Natural killer cell (primary cell): ENCODE data around the gene MTFP1. TPM values are rescaled to one million over a fixed set of nuclear protein-coding genes. Genes with fewer than 3 reads are reported as not detected.
A peak's percentile ranks its signal among the peaks of the same experiment; 100 is the strongest.

Source experiments
- ATAC-seq, 3 donors: fragments of 150-1000 bp in 2 of 3; fragments of 200-7000 bp in 1 of 3; cut with Tn5 transposase; 1 replicate in 1 of 3; 2 replicates in 2 of 3; pipeline ENCODE4 v1.10.0; 2021; ENCODE audit warnings: mild to moderate bottlenecking in 2 of 3, moderate library complexity in 2 of 3
- DNase-seq, 2 donors: peaks; one replicate each; pipeline versions ENCODE4 v3.0.0 to v3.0.0-alpha.2; 2013 to 2021; ENCODE audit warnings: mixed read lengths in 1 of 2
- H3K27ac ChIP-seq: one replicate; pipeline ENCODE4 v1.5.1; 2013; ENCODE audit warnings: mild to moderate bottlenecking, low read length
- H3K27me3 ChIP-seq: one replicate; pipeline ENCODE4 v1.6.1; 2013; ENCODE audit warnings: low read length; ENCODE audit not compliant: control insufficient read depth, insufficient read depth
- H3K36me3 ChIP-seq: one replicate; pipeline ENCODE4 v1.6.1; 2013; ENCODE audit warnings: low read length; ENCODE audit not compliant: control insufficient read depth, insufficient read depth
- H3K4me1 ChIP-seq: one replicate; pipeline ENCODE4 v1.6.1; 2013; ENCODE audit warnings: low read length; ENCODE audit not compliant: control insufficient read depth, insufficient read depth
- H3K4me3 ChIP-seq: one replicate; pipeline ENCODE4 v1.5.1; 2013; ENCODE audit warnings: low read length
- H3K9me3 ChIP-seq: one replicate; pipeline ENCODE4 v1.6.1; 2013; ENCODE audit warnings: low read length; ENCODE audit not compliant: control insufficient read depth, insufficient read depth
- H3K27ac Mint-ChIP-seq, 2 donors: one replicate each; pipeline ENCODE4 v1.8.0; 2022; ENCODE audit warnings: mild to moderate bottlenecking in 2 of 2, mixed read lengths in 2 of 2, moderate library complexity in 1 of 2
- H3K27me3 Mint-ChIP-seq, 2 donors: one replicate each; pipeline ENCODE4 v1.8.0; 2022; ENCODE audit warnings: low read depth in 2 of 2, mixed read lengths in 2 of 2
- H3K36me3 Mint-ChIP-seq: one replicate; pipeline ENCODE4 v1.8.0; 2022; ENCODE audit warnings: mixed read lengths
- H3K4me1 Mint-ChIP-seq, 2 donors: one replicate each; pipeline ENCODE4 v1.8.0; 2022; ENCODE audit warnings: mixed read lengths in 2 of 2
- H3K4me3 Mint-ChIP-seq: one replicate; pipeline ENCODE4 v1.8.0; 2022; ENCODE audit warnings: mild to moderate bottlenecking, moderate library complexity, mixed read lengths
- H3K9me3 Mint-ChIP-seq, 2 donors: one replicate each; pipeline ENCODE4 v1.8.0; 2022; ENCODE audit warnings: mixed read lengths in 2 of 2
- WGBS: methylation state at CpG from one replicate; pipeline ENCODE4 v1.1.7; 2013; ENCODE audit warnings: missing lambda C conversion rate; ENCODE audit not compliant: insufficient coverage; 5-methylcytosine and 5-hydroxymethylcytosine counted together
- intact Hi-C: fragments of 100-400 bp; cut with micrococcal nuclease; formaldehyde crosslinking; loops from one replicate; pipeline ENCODE4 v1.14.2; 2022
- total RNA-seq, 4 donors: library from RNA; stranded (reverse); fragments of 120-200 nt in 1 of 4; gene quantifications; one replicate each; pipeline versions ENCODE4 v1.2.3 to v1.2.4, GENCODE V29; 2013 to 2022
- TF ChIP-seq, protein P1 (sequence below): fragments of 200-600 bp; IDR thresholded peaks from one replicate; pipeline ENCODE4 v1.8.0; 2022; ENCODE audit warnings: antibody characterized with exemption

The MTFP1 gene
- total RNA-seq, 3 donors from 2014 or later (not counting 1 experiment from before 2014, with no cell fraction given): 15.7 to 17.5 (median 17.2) TPM

DNA sequence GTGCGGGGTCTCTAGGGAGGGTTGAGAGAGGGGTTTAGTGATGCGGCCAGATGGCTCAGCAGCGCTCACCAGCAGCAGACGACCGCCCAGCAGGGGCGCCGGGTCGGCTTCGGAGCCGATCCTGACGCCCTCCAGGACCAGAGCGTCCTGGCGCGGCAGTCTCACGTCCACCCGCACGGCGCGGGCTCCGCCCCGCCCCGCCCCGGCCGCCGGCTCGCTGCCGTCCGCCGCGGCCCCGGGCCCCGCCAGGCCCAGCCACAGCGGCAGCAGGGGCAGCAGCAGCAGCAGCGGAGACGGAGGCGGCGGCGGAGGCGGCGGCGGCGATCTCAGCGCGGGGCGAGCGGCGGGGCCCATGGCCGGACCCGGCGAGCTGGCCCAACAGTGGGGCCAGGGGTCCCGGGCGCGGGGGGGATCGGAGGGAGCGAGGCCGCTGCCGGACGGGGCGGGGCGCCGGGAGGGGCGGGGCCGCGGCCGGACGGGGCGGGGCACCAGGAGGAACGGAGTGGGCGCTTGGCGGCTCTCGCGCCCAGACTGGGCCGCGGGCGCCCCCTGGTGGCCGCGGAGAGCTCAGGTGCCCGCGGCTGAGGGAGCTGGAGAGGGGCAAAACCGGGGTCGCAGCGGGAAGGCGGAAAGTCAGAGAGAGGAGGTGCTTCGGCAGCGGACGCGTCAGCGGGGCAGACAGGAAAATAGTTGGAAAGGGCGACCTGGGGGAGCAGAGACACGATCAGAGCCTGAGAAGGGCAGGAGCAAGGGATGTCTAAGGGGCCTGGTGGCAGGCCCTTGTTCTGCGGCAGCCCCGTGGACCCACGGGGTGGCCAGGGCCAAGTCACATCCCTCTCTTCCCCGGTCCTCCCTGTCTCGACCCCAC, 38.4 kb upstream of the MTFP1 start, which contains the start of gene RNF215:
Gene RNF215, minus strand, starts transcription at position 452 of the 868 bp plus-strand sequence. Its CDS starts 98 bp downstream, at position 354.
- Mint-ChIP-seq H3K4me1 (peaks cover 5 to 6% of the 10 kb centered on the region in 2 donors), H3K4me3 (peak within 1 kb of the TSS; percentile 52), H3K27me3 (peaks cover 0 to 5% of the 10 kb centered on the region in 2 donors), H3K9me3 (no peaks in the 10 kb centered on the region), H3K27ac (peak within 1 kb of the TSS in 1 of 2 donors; percentile 76), H3K36me3 (no peaks in the 10 kb centered on the region)
- DNase-seq (peak; percentile 87 to 90), ATAC-seq (peak; percentile 94 to 97 (median 95))
- no peaks in the 10 kb centered on the region for H3K9me3 ChIP-seq
- H3K27ac ChIP-seq: no peak within 1 kb of the TSS
- peaks cover 12% of the 10 kb centered on the region for H3K4me1 ChIP-seq
- peak within 1 kb of the TSS; percentile 9 for H3K4me3 ChIP-seq
- intact Hi-C loops: loop anchor here (1.0 kb wide), 1 partner anchor 100 kb away; no protein-coding TSS in a partner anchor
- WGBS: 1% methylated on average over 94 of the region's 95 CpGs
- H3K27me3 ChIP-seq: no peaks in the 10 kb centered on the region
- TF ChIP-seq, protein P1, sequence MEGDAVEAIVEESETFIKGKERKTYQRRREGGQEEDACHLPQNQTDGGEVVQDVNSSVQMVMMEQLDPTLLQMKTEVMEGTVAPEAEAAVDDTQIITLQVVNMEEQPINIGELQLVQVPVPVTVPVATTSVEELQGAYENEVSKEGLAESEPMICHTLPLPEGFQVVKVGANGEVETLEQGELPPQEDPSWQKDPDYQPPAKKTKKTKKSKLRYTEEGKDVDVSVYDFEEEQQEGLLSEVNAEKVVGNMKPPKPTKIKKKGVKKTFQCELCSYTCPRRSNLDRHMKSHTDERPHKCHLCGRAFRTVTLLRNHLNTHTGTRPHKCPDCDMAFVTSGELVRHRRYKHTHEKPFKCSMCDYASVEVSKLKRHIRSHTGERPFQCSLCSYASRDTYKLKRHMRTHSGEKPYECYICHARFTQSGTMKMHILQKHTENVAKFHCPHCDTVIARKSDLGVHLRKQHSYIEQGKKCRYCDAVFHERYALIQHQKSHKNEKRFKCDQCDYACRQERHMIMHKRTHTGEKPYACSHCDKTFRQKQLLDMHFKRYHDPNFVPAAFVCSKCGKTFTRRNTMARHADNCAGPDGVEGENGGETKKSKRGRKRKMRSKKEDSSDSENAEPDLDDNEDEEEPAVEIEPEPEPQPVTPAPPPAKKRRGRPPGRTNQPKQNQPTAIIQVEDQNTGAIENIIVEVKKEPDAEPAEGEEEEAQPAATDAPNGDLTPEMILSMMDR: peak; percentile 89
- no peaks in the 10 kb centered on the region for H3K36me3 ChIP-seq

DNA sequence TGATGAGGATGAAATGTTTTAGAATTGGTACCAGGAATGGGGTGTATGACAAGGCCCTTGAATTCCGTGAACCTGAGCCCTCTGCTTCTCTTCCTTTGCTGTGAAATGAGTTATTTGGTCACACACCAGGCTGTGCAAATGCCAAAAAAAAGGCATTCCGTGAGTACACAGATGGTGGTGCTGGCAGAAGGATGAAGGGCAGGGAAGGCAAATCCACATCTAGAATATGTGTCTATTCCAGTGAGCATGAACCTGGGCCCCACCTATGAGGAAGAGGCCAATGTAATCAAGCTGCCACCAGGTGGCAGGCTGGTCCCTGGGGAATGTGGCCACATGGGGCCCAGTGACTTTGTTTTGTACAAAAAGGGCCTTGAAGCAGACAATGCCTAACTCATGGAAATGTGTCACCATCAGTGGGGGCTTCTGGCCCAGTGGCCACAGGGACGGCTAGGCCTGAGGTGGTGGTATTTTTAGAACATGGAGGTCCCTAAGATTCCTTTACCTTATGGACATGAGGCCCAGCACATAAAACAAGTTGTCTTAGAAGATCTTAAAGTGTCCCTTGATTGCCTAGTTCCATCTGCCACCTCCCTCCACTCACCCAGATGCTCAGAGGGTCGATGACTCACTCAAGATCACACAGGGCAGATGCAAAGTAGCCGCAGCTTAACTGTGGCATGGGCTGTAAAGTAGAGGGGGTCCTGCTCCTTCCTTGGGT, 34.4 kb upstream of the MTFP1 start:
- Histone ChIP-seq H3K4me1 (peaks cover 12% of the 10 kb centered on the region), H3K9me3 (no peaks in the 10 kb centered on the region), H3K4me3 (no peak overlapping the region), H3K27ac (no peak overlapping the region), H3K36me3 (no peaks in the 10 kb centered on the region), H3K27me3 (peaks cover 7% of the 10 kb centered on the region)
- Mint-ChIP-seq H3K27ac (no peak overlapping the region), H3K4me1 (peaks cover 5 to 6% of the 10 kb centered on the region in 2 donors), H3K36me3 (no peaks in the 10 kb centered on the region), H3K9me3 (no peaks in the 10 kb centered on the region), H3K4me3 (no peak overlapping the region), H3K27me3 (peaks cover 21 to 23% of the 10 kb centered on the region in 2 donors)
- TF ChIP-seq, protein P1: peak; percentile 83
- ATAC-seq (peak; percentile 49 to 58 (median 52)), DNase-seq (peak; percentile 64 to 93)
- intact Hi-C loops: loop anchor here (1.0 to 2.0 kb wide), 3 partner anchors 35 to 282 kb away; no protein-coding TSS in a partner anchor
- WGBS: 71% methylated on average over 5 of the region's 5 CpGs

DNA sequence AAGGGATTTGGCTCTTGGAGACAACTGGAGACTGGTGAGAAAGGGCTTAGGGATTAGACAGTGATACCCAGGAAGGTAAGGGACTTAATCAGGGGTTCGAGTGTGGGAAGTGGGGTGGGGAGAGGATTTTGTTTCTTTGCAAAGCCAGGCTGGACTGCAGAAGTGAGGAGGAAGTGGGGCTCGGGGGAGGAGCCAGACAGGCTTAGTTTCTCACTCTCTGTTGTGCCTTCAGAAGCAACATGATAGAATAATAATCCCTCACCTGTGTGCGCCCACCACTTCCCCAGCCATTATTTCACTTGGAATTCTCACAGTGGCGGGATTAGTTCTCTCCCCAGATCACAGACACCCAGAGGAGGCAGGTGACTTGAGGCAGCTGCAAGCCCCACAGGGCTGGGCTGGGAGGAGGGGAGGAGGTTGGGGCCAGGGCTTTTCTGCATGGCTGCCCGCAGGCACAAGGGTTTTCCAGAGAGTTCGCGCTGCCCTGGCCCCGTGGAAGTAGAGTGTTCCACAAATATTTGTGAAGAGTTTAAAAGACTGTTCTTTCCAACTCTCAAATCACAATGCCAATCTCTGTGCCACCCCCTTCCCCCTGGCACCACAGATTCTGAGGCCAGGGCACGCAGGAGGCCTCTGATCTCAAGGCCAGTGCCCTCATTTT, 32.8 kb upstream of the MTFP1 start:
- H3K9me3 Mint-ChIP-seq: no peaks in the 10 kb centered on the region
- H3K36me3 Mint-ChIP-seq: no peaks in the 10 kb centered on the region
- H3K27me3 Mint-ChIP-seq: peaks cover 26 to 30% of the 10 kb centered on the region in 2 donors
- H3K4me1 ChIP-seq: peaks cover 15% of the 10 kb centered on the region
- no peak overlapping the region for H3K4me3 Mint-ChIP-seq
- no peak overlapping the region for H3K4me3 ChIP-seq
- H3K9me3 ChIP-seq: no peaks in the 10 kb centered on the region
- no peak overlapping the region for H3K27ac Mint-ChIP-seq
- 64% methylated on average over 5 of the region's 9 CpGs for WGBS
- H3K4me1 Mint-ChIP-seq: peaks cover 0 to 10% of the 10 kb centered on the region in 2 donors
- H3K27me3 ChIP-seq: peaks cover 20% of the 10 kb centered on the region
- TF ChIP-seq, protein P1: no peak
- intact Hi-C loops: no loop called here
- DNase-seq (peak in 1 of 2 donors; percentile 27), ATAC-seq (no peak)
- no peak overlapping the region for H3K27ac ChIP-seq
- H3K36me3 ChIP-seq: no peaks in the 10 kb centered on the region
